Measurements from ENCODE around the gene MCM5.
"Not testable (repeated sequence)": the region's sequence is repeated elsewhere in the genome, so short reads cannot be mapped to it uniquely, and the experiment has no call there.

The MCM5 gene

GRCh38 chr22:35399678-35400500 lies at the start of gene MCM5:
MCM5 (plus strand) TSS chr22:35400140; CDS start chr22:35400439, 299 bp downstream.
- DNase-seq = peak; percentile 98

GRCh38 chr22:35350539-35351503 lies 49.1 kb upstream of the MCM5 start:
- DNase-seq = peak; percentile 92

GRCh38 chr22:35352214-35353111 lies 47.5 kb upstream of the MCM5 start:
- peak; percentile 68 for DNase-seq

- no peak for DNase-seq
These were observed 46.6 kb upstream of the MCM5 start for GRCh38 chr22:35353318-35353717.

- DNase-seq = peak; percentile 9
These were observed 45.9 kb upstream of the MCM5 start for GRCh38 chr22:35354068-35354467.

- DNase-seq = no peak
These were observed 41.9 kb upstream of the MCM5 start for GRCh38 chr22:35357883-35358621.

- no peak for DNase-seq
These were observed 40.4 kb upstream of the MCM5 start for GRCh38 chr22:35359380-35360065.

- no peak for DNase-seq
These were observed 38.9 kb upstream of the MCM5 start for GRCh38 chr22:35361001-35361558.

- no peak for DNase-seq
These were observed 36.3 kb upstream of the MCM5 start for GRCh38 chr22:35363566-35364086.

GRCh38 chr22:35364230-35364629 lies 35.7 kb upstream of the MCM5 start:
- not testable (repeated sequence) for DNase-seq

- peak; percentile 95 for DNase-seq
These were observed 32.5 kb upstream of the MCM5 start for GRCh38 chr22:35367331-35367886.

- DNase-seq = no peak
These were observed 31.6 kb upstream of the MCM5 start for GRCh38 chr22:35368386-35368785.

- DNase-seq = peak; percentile 91
These were observed 29.9 kb upstream of the MCM5 start for GRCh38 chr22:35369996-35370395.

GRCh38 chr22:35373781-35374180 lies 26.2 kb upstream of the MCM5 start:
- no peak for DNase-seq

- DNase-seq = peak; percentile 13
These were observed 24.9 kb upstream of the MCM5 start for GRCh38 chr22:35375031-35375430.

- DNase-seq = no peak
These were observed 24.4 kb upstream of the MCM5 start for GRCh38 chr22:35375526-35375925.

- peak; percentile 91 for DNase-seq
These were observed 23.0 kb upstream of the MCM5 start for GRCh38 chr22:35376728-35377472.

GRCh38 chr22:35377735-35378134 lies 22.2 kb upstream of the MCM5 start:
- DNase-seq = no peak

GRCh38 chr22:35378621-35379020 lies 21.3 kb upstream of the MCM5 start:
- no peak for DNase-seq

Data from NCI-H82 (cell line).